Osteoblast (primary cell): ENCODE measurements around the gene SLC23A3. TPM values are rescaled to one million over a fixed set of nuclear protein-coding genes. Genes with fewer than 3 reads are reported as not detected.

Experiments used
- DNase-seq: peaks from one replicate; pipeline ENCODE4 v3.0.0; 2011; ENCODE audit warnings: low spot score, mixed read lengths; ENCODE audit not compliant: insufficient read length; ENCODE audit errors: missing footprints
- H2AFZ ChIP-seq: 2 replicates; pipeline ENCODE4 v1.6.0; 2011; ENCODE audit warnings: mild to moderate bottlenecking, low read length
- H3K27ac ChIP-seq: 2 replicates; pipeline ENCODE4 v1.5.1; 2011; ENCODE audit warnings: mild to moderate bottlenecking, low read depth, low read length, moderate library complexity
- H3K27me3 ChIP-seq: 2 replicates; pipeline ENCODE4 v1.6.0; 2012; ENCODE audit warnings: mild to moderate bottlenecking, control low read depth, inconsistent platforms, low read length, moderate library complexity; ENCODE audit not compliant: insufficient read depth
- H3K36me3 ChIP-seq: 2 replicates; pipeline ENCODE4 v1.5.1; 2011; ENCODE audit warnings: mild to moderate bottlenecking, low read length, control low read depth, moderate library complexity; ENCODE audit not compliant: insufficient read depth
- H3K4me1 ChIP-seq: 2 replicates; pipeline ENCODE4 v1.5.1; 2011; ENCODE audit warnings: mild to moderate bottlenecking, low read length, control low read depth, moderate library complexity; ENCODE audit not compliant: insufficient read depth
- H3K4me2 ChIP-seq: 2 replicates; pipeline ENCODE4 v1.6.0; 2011; ENCODE audit warnings: mild to moderate bottlenecking, low read length; ENCODE audit not compliant: insufficient read depth
- H3K4me3 ChIP-seq: fragments of 200-600 bp; sonication (generic); 3 replicates; pipeline ENCODE4 v1.5.1; 2012; ENCODE audit warnings: mild to moderate bottlenecking, low read length, inconsistent platforms; ENCODE audit not compliant: insufficient read depth
- H3K79me2 ChIP-seq: 2 replicates; pipeline ENCODE4 v1.6.0; 2012; ENCODE audit warnings: mild to moderate bottlenecking, low read length, control low read depth, inconsistent platforms; ENCODE audit not compliant: insufficient read depth
- H3K9me3 ChIP-seq: 2 replicates; pipeline ENCODE4 v1.5.1; 2011; ENCODE audit warnings: low read depth, low read length, control low read depth
- H4K20me1 ChIP-seq: 2 replicates; pipeline ENCODE4 v1.6.0; 2012; ENCODE audit warnings: mild to moderate bottlenecking, low read length, control low read depth; ENCODE audit not compliant: insufficient read depth
- total RNA-seq: library from RNA; depleted of rRNA; stranded (reverse); fragments of >200 nt; gene quantifications from 2 replicates; pipeline ENCODE4 v1.2.3, GENCODE V29; 2012
- TF ChIP-seq, protein P1 (sequence below): IDR thresholded peaks from 2 replicates; pipeline ENCODE4 v1.5.1; 2011; ENCODE audit warnings: mild to moderate bottlenecking, low read depth, low read length, moderate library complexity; ENCODE audit errors: extremely low read depth

The SLC23A3 gene
- total RNA-seq, 1 donor = 1.4 TPM

- peaks cover 3% of the 10 kb centered on the region for H3K79me2 ChIP-seq
- H2AFZ ChIP-seq = no peak overlapping the region
- peaks cover 52% of the 10 kb centered on the region for H3K36me3 ChIP-seq
- no peak overlapping the region for H3K4me2 ChIP-seq
- TF ChIP-seq, protein P1, sequence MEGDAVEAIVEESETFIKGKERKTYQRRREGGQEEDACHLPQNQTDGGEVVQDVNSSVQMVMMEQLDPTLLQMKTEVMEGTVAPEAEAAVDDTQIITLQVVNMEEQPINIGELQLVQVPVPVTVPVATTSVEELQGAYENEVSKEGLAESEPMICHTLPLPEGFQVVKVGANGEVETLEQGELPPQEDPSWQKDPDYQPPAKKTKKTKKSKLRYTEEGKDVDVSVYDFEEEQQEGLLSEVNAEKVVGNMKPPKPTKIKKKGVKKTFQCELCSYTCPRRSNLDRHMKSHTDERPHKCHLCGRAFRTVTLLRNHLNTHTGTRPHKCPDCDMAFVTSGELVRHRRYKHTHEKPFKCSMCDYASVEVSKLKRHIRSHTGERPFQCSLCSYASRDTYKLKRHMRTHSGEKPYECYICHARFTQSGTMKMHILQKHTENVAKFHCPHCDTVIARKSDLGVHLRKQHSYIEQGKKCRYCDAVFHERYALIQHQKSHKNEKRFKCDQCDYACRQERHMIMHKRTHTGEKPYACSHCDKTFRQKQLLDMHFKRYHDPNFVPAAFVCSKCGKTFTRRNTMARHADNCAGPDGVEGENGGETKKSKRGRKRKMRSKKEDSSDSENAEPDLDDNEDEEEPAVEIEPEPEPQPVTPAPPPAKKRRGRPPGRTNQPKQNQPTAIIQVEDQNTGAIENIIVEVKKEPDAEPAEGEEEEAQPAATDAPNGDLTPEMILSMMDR = no peak
- H3K4me3 ChIP-seq = no peak overlapping the region
- H3K27ac ChIP-seq = no peak overlapping the region
- peaks cover 23% of the 10 kb centered on the region for H3K4me1 ChIP-seq
- H3K27me3 ChIP-seq = no peaks in the 10 kb centered on the region
- no peak for DNase-seq
- peaks cover 4% of the 10 kb centered on the region for H4K20me1 ChIP-seq
- no peaks in the 10 kb centered on the region for H3K9me3 ChIP-seq
Observed at GRCh38 chr2:219216535-219216915, 46.7 kb upstream of the SLC23A3 start.

DNA sequence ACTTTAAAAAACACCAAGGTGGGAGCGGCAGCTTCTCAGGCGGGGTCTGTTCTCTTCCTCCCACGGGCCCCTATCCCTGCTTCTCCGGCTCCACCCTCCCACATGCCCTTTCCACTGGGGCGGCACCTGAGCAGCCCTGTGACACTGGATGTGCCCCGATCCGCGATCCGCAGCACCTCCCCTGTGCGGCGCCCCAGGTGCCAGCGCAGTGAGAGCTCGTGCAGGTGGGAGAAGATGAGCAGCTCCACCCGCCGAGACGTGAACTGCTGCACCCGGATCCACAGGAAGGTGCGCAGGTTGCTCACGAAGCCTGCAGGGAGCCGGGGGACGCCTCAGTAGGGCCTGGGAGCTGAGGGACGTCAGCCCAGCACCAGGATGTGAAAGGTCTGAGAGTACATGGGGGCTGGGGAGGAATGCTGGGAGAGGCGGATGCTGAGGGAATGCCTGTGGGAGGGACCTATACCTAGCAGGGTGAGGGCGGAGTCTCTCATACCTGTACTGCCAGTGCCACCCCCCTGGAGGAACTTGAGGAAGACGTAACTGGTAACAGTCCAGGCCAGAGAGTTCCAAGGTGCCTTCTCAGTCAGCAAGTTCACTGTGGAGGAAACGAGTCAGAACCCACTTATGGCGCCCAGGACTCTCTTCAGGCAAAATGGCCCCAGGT lies 46.2 kb upstream of the SLC23A3 start:
- no peaks in the 10 kb centered on the region for H3K9me3 ChIP-seq
- DNase-seq = no peak

GRCh38 chr2:219214786-219215185 lies 45.0 kb upstream of the SLC23A3 start:
- no peak overlapping the region for H3K4me2 ChIP-seq
- H3K79me2 ChIP-seq = peaks cover 3% of the 10 kb centered on the region
- no peak overlapping the region for H3K27ac ChIP-seq
- H3K9me3 ChIP-seq = no peaks in the 10 kb centered on the region
- no peak overlapping the region for H3K4me3 ChIP-seq
- H3K4me1 ChIP-seq = peaks cover 23% of the 10 kb centered on the region
- H3K36me3 ChIP-seq = peaks cover 49% of the 10 kb centered on the region
- peaks cover 4% of the 10 kb centered on the region for H4K20me1 ChIP-seq
- no peak overlapping the region for H2AFZ ChIP-seq
- H3K27me3 ChIP-seq = no peaks in the 10 kb centered on the region
- no peak for DNase-seq
- TF ChIP-seq, protein P1 = no peak

More for the DNA sequence above, 46.2 kb upstream of the SLC23A3 start:
- Histone ChIP-seq H3K27me3 (no peaks in the 10 kb centered on the region), H2AFZ (no peak overlapping the region), H3K79me2 (peaks cover 3% of the 10 kb centered on the region), H3K4me1 (peaks cover 23% of the 10 kb centered on the region), H3K4me3 (no peak overlapping the region), H3K27ac (no peak overlapping the region), H3K4me2 (no peak overlapping the region), H4K20me1 (peaks cover 4% of the 10 kb centered on the region), H3K36me3 (peaks cover 50% of the 10 kb centered on the region)
- TF ChIP-seq, protein P1 = no peak

- TF ChIP-seq, protein P1 = no peak
- no peak for DNase-seq
- H3K36me3 ChIP-seq = peaks cover 54% of the 10 kb centered on the region
- H3K79me2 ChIP-seq = peaks cover 3% of the 10 kb centered on the region
- H3K9me3 ChIP-seq = no peaks in the 10 kb centered on the region
- H3K4me3 ChIP-seq = no peak overlapping the region
- H2AFZ ChIP-seq = no peak overlapping the region
- H4K20me1 ChIP-seq = no peaks in the 10 kb centered on the region
- no peak overlapping the region for H3K4me2 ChIP-seq
- peaks cover 18% of the 10 kb centered on the region for H3K4me1 ChIP-seq
- H3K27ac ChIP-seq = no peak overlapping the region
- no peaks in the 10 kb centered on the region for H3K27me3 ChIP-seq
Observed at GRCh38 chr2:219214141-219214540, 44.3 kb upstream of the SLC23A3 start.
